IMR-90 (cell line): ENCODE measurements around the gene CFL2.

Experiments used
- BHLHE40 ChIP-seq: fragments of 150-350 bp; IDR thresholded peaks from 2 replicates; pipeline ENCODE4 v1.6.1; 2016; ENCODE audit warnings: mild to moderate bottlenecking, low read depth, low read length
- CEBPB ChIP-seq: IDR thresholded peaks from 2 replicates; pipeline ENCODE4 v1.6.1; 2012; ENCODE audit warnings: low read depth, low read length, improper control_type of control experiment
- CTCF ChIP-seq: conservative IDR thresholded peaks from 2 replicates; pipeline ENCODE4 v1.5.1; 2012; ENCODE audit warnings: mild to moderate bottlenecking, low read depth, low read length, improper control_type of control experiment
- MAFK ChIP-seq: IDR thresholded peaks from 2 replicates; pipeline ENCODE4 v1.6.1; 2012; ENCODE audit warnings: low read depth, low read length, improper control_type of control experiment
- MAZ ChIP-seq: IDR thresholded peaks from 2 replicates; pipeline ENCODE4 v1.6.1; 2012; ENCODE audit warnings: low read depth, mild to moderate bottlenecking, low read length, improper control_type of control experiment, moderate library complexity, borderline replicate concordance
- NFE2L2 ChIP-seq: fragments of 150-350 bp; IDR thresholded peaks from 2 replicates; pipeline ENCODE4 v1.6.1; 2016; ENCODE audit warnings: low read depth, mild to moderate bottlenecking, low read length
- POLR2A ChIP-seq: IDR thresholded peaks from 2 replicates; pipeline ENCODE4 v1.6.1; 2012; ENCODE audit warnings: mild to moderate bottlenecking, low read depth, low read length
- RAD21 ChIP-seq: IDR thresholded peaks from 2 replicates; pipeline ENCODE4 v1.6.1; 2012; ENCODE audit warnings: low read length, improper control_type of control experiment
- RCOR1 ChIP-seq: IDR thresholded peaks from 2 replicates; pipeline ENCODE4 v1.6.1; 2012; ENCODE audit warnings: mild to moderate bottlenecking, low read length, improper control_type of control experiment; ENCODE audit not compliant: insufficient replicate concordance
- RFX5 ChIP-seq: IDR thresholded peaks from 2 replicates; pipeline ENCODE4 v1.8.0; 2012; ENCODE audit warnings: low read depth, mild to moderate bottlenecking, low read length, moderate library complexity
- SMC3 ChIP-seq: fragments of 150-350 bp; IDR thresholded peaks from 2 replicates; pipeline ENCODE4 v1.6.1; 2016; ENCODE audit warnings: low read depth, mild to moderate bottlenecking, antibody characterized with exemption, low read length, moderate library complexity
- USF2 ChIP-seq: fragments of 150-350 bp; IDR thresholded peaks from 2 replicates; pipeline ENCODE4 v1.6.1; 2017; ENCODE audit warnings: mild to moderate bottlenecking, antibody characterized with exemption, low read length, low read depth

GRCh38 chr14:34673702-34674101 is 40.7 kb downstream of the CFL2 start:
- no peak for TF ChIP-seq RCOR1
- no peak for TF ChIP-seq POLR2A
- no peak for TF ChIP-seq BHLHE40
- TF ChIP-seq CTCF = no peak
- no peak for TF ChIP-seq NFE2L2
- TF ChIP-seq CEBPB = no peak
- TF ChIP-seq MAZ = no peak
- TF ChIP-seq RAD21 = no peak
- no peak for TF ChIP-seq MAFK
- no peak for TF ChIP-seq SMC3
- TF ChIP-seq RFX5 = no peak
- TF ChIP-seq USF2 = no peak
